B cell (primary cell): ENCODE data around the gene S100A4. TPM values are rescaled to one million over a fixed set of nuclear protein-coding genes. Genes with fewer than 3 reads are reported as not detected.

Experiments
- ATAC-seq: fragments of 200-7000 bp; cut with Tn5 transposase; one replicate; pipeline ENCODE4 v1.10.0; 2021; ENCODE audit warnings: low read depth, mild to moderate bottlenecking, moderate number of reproducible peaks, moderate library complexity
- CTCF ChIA-PET: fragments of 350-600 bp; sonication (Branson Sonifier 250); formaldehyde crosslinking; loops from one replicate; lab custom pipeline; 2021; ENCODE audit warnings: antibody characterized with exemption, inconsistent platforms; lab: Charles Lee
- POLR2A ChIA-PET: fragments of 350-600 bp; sonication (Branson Sonifier 250); formaldehyde crosslinking; loops from one replicate; lab custom pipeline; 2021; ENCODE audit warnings: antibody characterized with exemption; lab: Charles Lee
- DNase-seq: peaks from one replicate; pipeline ENCODE4 v3.0.0; 2013
- H2AFZ ChIP-seq: 2 replicates; pipeline ENCODE4 v1.6.1; 2012; ENCODE audit warnings: mild to moderate bottlenecking, low read depth, low read length; ENCODE audit not compliant: insufficient read depth, poor library complexity, severe bottlenecking
- H3K27ac ChIP-seq, 2 donors: 1 replicate in 1 of 2; 2 replicates in 1 of 2; pipeline ENCODE4 v1.5.1; 2012 to 2013; ENCODE audit warnings: low read length in 2 of 2, mild to moderate bottlenecking in 2 of 2, moderate library complexity in 1 of 2
- H3K27me3 ChIP-seq, 4 experiments: fragments of 200-600 bp in 1 of 4; sonication (generic) in 1 of 4; replicated peaks in 1 of 4; 1 replicate in 2 of 4; 2 replicates in 2 of 4; pipeline versions ENCODE4 v1.6.1 to v1.7.0; 2013 to 2016; ENCODE audit warnings: low read length in 3 of 4, mild to moderate bottlenecking in 2 of 4, mixed read lengths in 1 of 4, moderate library complexity in 1 of 4; ENCODE audit not compliant: insufficient read depth in 4 of 4, control insufficient read depth in 3 of 4; ENCODE audit errors: control extremely low read depth in 1 of 4
- H3K36me3 ChIP-seq, 2 experiments: replicated peaks in 1 of 2; 1 replicate in 1 of 2; 2 replicates in 1 of 2; pipeline versions ENCODE4 v1.6.1 to v1.7.1; 2013; ENCODE audit warnings: low read length in 1 of 2; ENCODE audit not compliant: insufficient read depth in 2 of 2, control insufficient read depth in 1 of 2; ENCODE audit errors: control extremely low read depth in 1 of 2, extremely low read depth in 1 of 2
- H3K4me1 ChIP-seq, 2 donors: fragments of 200-600 bp in 1 of 2; sonication (generic) in 1 of 2; 1 replicate in 1 of 2; 2 replicates in 1 of 2; pipeline versions ENCODE4 v1.5.1 to v1.6.1; 2013 to 2017; ENCODE audit warnings: low read length in 2 of 2; ENCODE audit not compliant: control insufficient read depth in 2 of 2, insufficient read depth in 2 of 2
- H3K4me2 ChIP-seq: replicated peaks from 2 replicates; pipeline ENCODE3; 2012; ENCODE audit warnings: mild to moderate bottlenecking, low read depth, low read length; ENCODE audit not compliant: poor library complexity, severe bottlenecking
- H3K4me3 ChIP-seq, 5 experiments: fragments of 200-600 bp in 1 of 5; sonication (generic) in 1 of 5; 1 replicate in 3 of 5; 2 replicates in 2 of 5; pipeline versions ENCODE4 v1.5.1 to v1.7.0; 2011 to 2016; ENCODE audit warnings: low read length in 4 of 5, mild to moderate bottlenecking in 4 of 5, low read depth in 2 of 5, control low read depth in 1 of 5, moderate library complexity in 1 of 5; ENCODE audit not compliant: insufficient read depth in 1 of 5; ENCODE audit errors: control extremely low read depth in 1 of 5, extremely low read depth in 1 of 5
- H3K79me2 ChIP-seq: fragments of 200-600 bp; sonication (generic); one replicate; pipeline ENCODE4 v1.6.0; 2016; ENCODE audit warnings: low read length; ENCODE audit not compliant: control insufficient read depth, insufficient read depth
- H3K9ac ChIP-seq: fragments of 200-600 bp; sonication (generic); 2 replicates; pipeline ENCODE4 v1.6.1; 2017; ENCODE audit warnings: mild to moderate bottlenecking, low read length, moderate library complexity
- H3K9me3 ChIP-seq, 3 donors: one replicate each; pipeline versions ENCODE4 v1.6.1 to v1.7.1; 2013; ENCODE audit warnings: low read length in 2 of 3; ENCODE audit not compliant: control insufficient read depth in 2 of 3, insufficient read depth in 1 of 3; ENCODE audit errors: control extremely low read depth in 1 of 3
- H4K20me1 ChIP-seq: 2 replicates; pipeline ENCODE4 v1.6.0; 2012; ENCODE audit warnings: mild to moderate bottlenecking, low read length; ENCODE audit not compliant: insufficient read depth, control insufficient read depth, poor library complexity, severe bottlenecking
- H3K27ac Mint-ChIP-seq: one replicate; pipeline ENCODE4 v1.8.0; 2021; ENCODE audit warnings: mixed read lengths
- H3K27me3 Mint-ChIP-seq: one replicate; pipeline ENCODE4 v1.8.0; 2021; ENCODE audit warnings: mixed read lengths
- H3K4me1 Mint-ChIP-seq: one replicate; pipeline ENCODE4 v1.8.0; 2021; ENCODE audit warnings: mixed read lengths
- H3K4me3 Mint-ChIP-seq: one replicate; pipeline ENCODE4 v1.8.0; 2021; ENCODE audit warnings: mixed read lengths
- H3K9me3 Mint-ChIP-seq: one replicate; pipeline ENCODE4 v1.8.0; 2022; ENCODE audit warnings: mixed read lengths; ENCODE audit not compliant: insufficient read depth
- CTCF ChIP-seq: fragments of 200-600 bp; IDR thresholded peaks from one replicate; pipeline ENCODE4 v1.8.0; 2022; ENCODE audit warnings: antibody characterized with exemption, mild to moderate bottlenecking
- EZH2 ChIP-seq: IDR thresholded peaks from 2 replicates; pipeline ENCODE4 v1.6.1; 2012; ENCODE audit warnings: borderline replicate concordance, low read depth, mild to moderate bottlenecking, moderate library complexity, low read length; ENCODE audit not compliant: insufficient read depth, poor library complexity, severe bottlenecking
- WGBS: methylation state at CpG from one replicate; pipeline ENCODE4 v1.1.5; 2013; ENCODE audit warnings: missing lambda C conversion rate; ENCODE audit not compliant: insufficient coverage; 5-methylcytosine and 5-hydroxymethylcytosine counted together
- intact Hi-C: fragments of 100-400 bp; cut with micrococcal nuclease; formaldehyde crosslinking; loops from one replicate; pipeline ENCODE4 v1.10.0; 2022
- polyA plus RNA-seq: library from polyadenylated mRNA; depleted of rRNA; stranded (reverse); fragments of >200 nt; gene quantifications from 2 replicates; pipeline ENCODE4 v1.2.3, GENCODE V29; 2012
- total RNA-seq, 2 donors: library from RNA; stranded (reverse); fragments of 120-200 nt in 1 of 2; gene quantifications; 1 replicate in 1 of 2; 2 replicates in 1 of 2; pipeline versions ENCODE4 v1.2.3 to v1.2.4, GENCODE V29; 2013 to 2022

The S100A4 gene
- total and polyA plus RNA-seq, 2 donors (not counting 1 experiment from before 2014, with no cell fraction given), result 62.7 to 150 TPM

- H3K9me3 Mint-ChIP-seq, result no peaks in the 10 kb centered on the region
- ATAC-seq (no peak), DNase-seq (no peak)
- Histone ChIP-seq H3K9ac (no peak overlapping the region), H3K27me3 (peaks cover 0 to 5% (median 0%) of the 10 kb centered on the region in 4 experiments), H4K20me1 (no peaks in the 10 kb centered on the region), H3K36me3 (no peaks in the 10 kb centered on the region), H3K4me2 (no peak overlapping the region), H2AFZ (no peak overlapping the region), H3K27ac (no peak overlapping the region), H3K4me3 (no peak overlapping the region), H3K9me3 (no peaks in the 10 kb centered on the region), H3K4me1 (peaks cover 8 to 10% of the 10 kb centered on the region in 2 donors), H3K79me2 (no peaks in the 10 kb centered on the region)
- peak overlapping the region; percentile 37 for H3K27ac Mint-ChIP-seq
- H3K4me3 Mint-ChIP-seq, result no peak overlapping the region
- intact Hi-C loops, result no loop called here
- ChIA-PET CTCF (interaction anchor here (0.6 to 7.5 kb wide), 9 partner anchors 12 to 877 kb away, joined by 3 to 59 read pairs (median 5); partner anchors contain the start of genes S100A2 and S100A6), POLR2A (no interaction called here)
- TF ChIP-seq EZH2 (no peak), CTCF (no peak)
- 36% methylated on average over 9 of the region's 10 CpGs for WGBS
- peaks cover 12% of the 10 kb centered on the region for H3K4me1 Mint-ChIP-seq
- peaks cover 16% of the 10 kb centered on the region for H3K27me3 Mint-ChIP-seq
Observed at GRCh38 chr1:153550827-153551500, 5.4 kb upstream of the S100A4 start.

DNA sequence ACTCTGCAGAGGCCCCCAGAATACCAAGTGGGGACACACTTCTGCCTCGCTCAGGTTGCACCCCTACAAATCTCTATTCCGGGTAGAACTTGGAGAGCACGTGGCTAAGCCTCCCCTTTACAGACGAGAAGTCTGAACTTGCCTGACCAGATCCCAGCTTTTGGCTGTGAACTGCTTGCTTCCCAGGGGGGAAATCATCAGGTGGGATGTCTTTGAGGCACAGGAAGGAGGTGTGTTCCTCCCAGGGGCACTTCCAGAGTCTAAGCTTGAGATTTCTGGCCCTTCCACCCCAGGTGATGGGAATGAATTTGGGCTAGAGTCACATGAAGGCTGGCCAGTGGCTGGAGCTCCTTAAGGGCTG, 4.8 kb upstream of the S100A4 start:
- Histone ChIP-seq H4K20me1 (no peaks in the 10 kb centered on the region), H2AFZ (no peak overlapping the region), H3K4me3 (no peak overlapping the region), H3K4me1 (peaks cover 14 to 16% of the 10 kb centered on the region in 2 donors), H3K27me3 (peaks cover 0 to 5% (median 0%) of the 10 kb centered on the region in 4 experiments), H3K36me3 (no peaks in the 10 kb centered on the region), H3K4me2 (no peak overlapping the region), H3K79me2 (no peaks in the 10 kb centered on the region), H3K9ac (no peak overlapping the region), H3K9me3 (no peaks in the 10 kb centered on the region), H3K27ac (no peak overlapping the region)
- Mint-ChIP-seq H3K27me3 (peaks cover 16% of the 10 kb centered on the region), H3K9me3 (no peaks in the 10 kb centered on the region), H3K4me1 (peaks cover 18% of the 10 kb centered on the region), H3K27ac (no peak overlapping the region), H3K4me3 (no peak overlapping the region)
- POLR2A ChIA-PET, result no interaction called here
- CTCF ChIA-PET, result interaction anchor here (0.6 to 7.5 kb wide), 7 partner anchors 13 to 877 kb away, joined by 3 to 59 read pairs (median 5); partner anchors contain the start of genes S100A2 and S100A6
- ATAC-seq, result no peak
- WGBS, result 93% methylated on average over 3 of the region's 4 CpGs
- intact Hi-C loops, result no loop called here
- DNase-seq, result no peak
- TF ChIP-seq CTCF (no peak), EZH2 (no peak)
